ENCODE results near the gene NPIPA7.
"Not testable (repeated sequence)": the region's sequence is repeated elsewhere in the genome, so short reads cannot be mapped to it uniquely, and the experiment has no call there.

GRCh38 chr16:16404283-16404682, 25.3 kb downstream of the NPIPA7 start:
- TF ChIP-seq, protein P1, sequence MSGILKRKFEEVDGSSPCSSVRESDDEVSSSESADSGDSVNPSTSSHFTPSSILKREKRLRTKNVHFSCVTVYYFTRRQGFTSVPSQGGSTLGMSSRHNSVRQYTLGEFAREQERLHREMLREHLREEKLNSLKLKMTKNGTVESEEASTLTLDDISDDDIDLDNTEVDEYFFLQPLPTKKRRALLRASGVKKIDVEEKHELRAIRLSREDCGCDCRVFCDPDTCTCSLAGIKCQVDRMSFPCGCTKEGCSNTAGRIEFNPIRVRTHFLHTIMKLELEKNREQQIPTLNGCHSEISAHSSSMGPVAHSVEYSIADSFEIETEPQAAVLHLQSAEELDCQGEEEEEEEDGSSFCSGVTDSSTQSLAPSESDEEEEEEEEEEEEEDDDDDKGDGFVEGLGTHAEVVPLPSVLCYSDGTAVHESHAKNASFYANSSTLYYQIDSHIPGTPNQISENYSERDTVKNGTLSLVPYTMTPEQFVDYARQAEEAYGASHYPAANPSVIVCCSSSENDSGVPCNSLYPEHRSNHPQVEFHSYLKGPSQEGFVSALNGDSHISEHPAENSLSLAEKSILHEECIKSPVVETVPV (CRISPR knock-in tag; IDR thresholded peaks at IDR 0.05): not testable (repeated sequence)
- not testable (repeated sequence) for TF ChIP-seq ZFP30 (CRISPR knock-in tag; IDR thresholded peaks at IDR 0.05)
